ENCODE results near the gene CADPS2. TPM values are rescaled to one million over a fixed set of nuclear protein-coding genes. Genes with fewer than 3 reads are reported as not detected.

CADPS2 gene
- total and polyA plus RNA-seq, 10 of the 15 experiments (the other 5 are each of a cell fraction or from before 2014, with no cell fraction given): 0.05 to 7.5 (median 0.25) TPM

DNA sequence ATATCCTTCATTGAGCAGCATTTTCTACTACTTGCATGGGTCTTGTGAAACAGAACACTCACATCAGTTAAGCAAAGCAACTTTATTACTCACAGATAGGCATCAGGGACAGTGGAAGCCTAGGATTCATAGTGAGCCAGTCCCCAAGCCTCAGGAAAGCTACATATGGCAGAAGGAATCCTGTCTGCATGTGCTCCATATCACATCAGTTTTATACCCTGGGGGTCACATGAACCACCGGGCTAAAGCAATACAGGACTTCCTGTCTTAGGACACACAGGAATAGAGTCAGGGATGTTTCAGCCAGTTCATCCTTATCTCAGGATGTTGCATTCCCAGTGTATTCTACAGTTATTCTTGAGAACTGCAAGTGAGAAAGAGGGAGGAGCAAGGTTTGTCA is 596.8 kb downstream of the CADPS2 start (continued):
- TF ChIP-seq, protein P1, sequence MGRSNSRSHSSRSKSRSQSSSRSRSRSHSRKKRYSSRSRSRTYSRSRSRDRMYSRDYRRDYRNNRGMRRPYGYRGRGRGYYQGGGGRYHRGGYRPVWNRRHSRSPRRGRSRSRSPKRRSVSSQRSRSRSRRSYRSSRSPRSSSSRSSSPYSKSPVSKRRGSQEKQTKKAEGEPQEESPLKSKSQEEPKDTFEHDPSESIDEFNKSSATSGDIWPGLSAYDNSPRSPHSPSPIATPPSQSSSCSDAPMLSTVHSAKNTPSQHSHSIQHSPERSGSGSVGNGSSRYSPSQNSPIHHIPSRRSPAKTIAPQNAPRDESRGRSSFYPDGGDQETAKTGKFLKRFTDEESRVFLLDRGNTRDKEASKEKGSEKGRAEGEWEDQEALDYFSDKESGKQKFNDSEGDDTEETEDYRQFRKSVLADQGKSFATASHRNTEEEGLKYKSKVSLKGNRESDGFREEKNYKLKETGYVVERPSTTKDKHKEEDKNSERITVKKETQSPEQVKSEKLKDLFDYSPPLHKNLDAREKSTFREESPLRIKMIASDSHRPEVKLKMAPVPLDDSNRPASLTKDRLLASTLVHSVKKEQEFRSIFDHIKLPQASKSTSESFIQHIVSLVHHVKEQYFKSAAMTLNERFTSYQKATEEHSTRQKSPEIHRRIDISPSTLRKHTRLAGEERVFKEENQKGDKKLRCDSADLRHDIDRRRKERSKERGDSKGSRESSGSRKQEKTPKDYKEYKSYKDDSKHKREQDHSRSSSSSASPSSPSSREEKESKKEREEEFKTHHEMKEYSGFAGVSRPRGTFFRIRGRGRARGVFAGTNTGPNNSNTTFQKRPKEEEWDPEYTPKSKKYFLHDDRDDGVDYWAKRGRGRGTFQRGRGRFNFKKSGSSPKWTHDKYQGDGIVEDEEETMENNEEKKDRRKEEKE (IDR thresholded peaks at IDR 0.05): no peak
- TF ChIP-seq, protein P2, sequence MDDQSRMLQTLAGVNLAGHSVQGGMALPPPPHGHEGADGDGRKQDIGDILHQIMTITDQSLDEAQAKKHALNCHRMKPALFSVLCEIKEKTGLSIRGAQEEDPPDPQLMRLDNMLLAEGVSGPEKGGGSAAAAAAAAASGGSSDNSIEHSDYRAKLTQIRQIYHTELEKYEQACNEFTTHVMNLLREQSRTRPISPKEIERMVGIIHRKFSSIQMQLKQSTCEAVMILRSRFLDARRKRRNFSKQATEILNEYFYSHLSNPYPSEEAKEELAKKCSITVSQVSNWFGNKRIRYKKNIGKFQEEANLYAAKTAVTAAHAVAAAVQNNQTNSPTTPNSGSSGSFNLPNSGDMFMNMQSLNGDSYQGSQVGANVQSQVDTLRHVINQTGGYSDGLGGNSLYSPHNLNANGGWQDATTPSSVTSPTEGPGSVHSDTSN (IDR thresholded peaks at IDR 0.05; ENCODE audit: insufficient replicate concordance, low read depth, low read length): no peak
- no peak for TF ChIP-seq KLF5 (IDR thresholded peaks at IDR 0.05; ENCODE audit: partially characterized antibody)
- TF ChIP-seq, protein P3, sequence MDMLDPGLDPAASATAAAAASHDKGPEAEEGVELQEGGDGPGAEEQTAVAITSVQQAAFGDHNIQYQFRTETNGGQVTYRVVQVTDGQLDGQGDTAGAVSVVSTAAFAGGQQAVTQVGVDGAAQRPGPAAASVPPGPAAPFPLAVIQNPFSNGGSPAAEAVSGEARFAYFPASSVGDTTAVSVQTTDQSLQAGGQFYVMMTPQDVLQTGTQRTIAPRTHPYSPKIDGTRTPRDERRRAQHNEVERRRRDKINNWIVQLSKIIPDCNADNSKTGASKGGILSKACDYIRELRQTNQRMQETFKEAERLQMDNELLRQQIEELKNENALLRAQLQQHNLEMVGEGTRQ (IDR thresholded peaks at IDR 0.05; ENCODE audit: borderline replicate concordance, low read depth, low read length): no peak
- TF ChIP-seq, protein P4, sequence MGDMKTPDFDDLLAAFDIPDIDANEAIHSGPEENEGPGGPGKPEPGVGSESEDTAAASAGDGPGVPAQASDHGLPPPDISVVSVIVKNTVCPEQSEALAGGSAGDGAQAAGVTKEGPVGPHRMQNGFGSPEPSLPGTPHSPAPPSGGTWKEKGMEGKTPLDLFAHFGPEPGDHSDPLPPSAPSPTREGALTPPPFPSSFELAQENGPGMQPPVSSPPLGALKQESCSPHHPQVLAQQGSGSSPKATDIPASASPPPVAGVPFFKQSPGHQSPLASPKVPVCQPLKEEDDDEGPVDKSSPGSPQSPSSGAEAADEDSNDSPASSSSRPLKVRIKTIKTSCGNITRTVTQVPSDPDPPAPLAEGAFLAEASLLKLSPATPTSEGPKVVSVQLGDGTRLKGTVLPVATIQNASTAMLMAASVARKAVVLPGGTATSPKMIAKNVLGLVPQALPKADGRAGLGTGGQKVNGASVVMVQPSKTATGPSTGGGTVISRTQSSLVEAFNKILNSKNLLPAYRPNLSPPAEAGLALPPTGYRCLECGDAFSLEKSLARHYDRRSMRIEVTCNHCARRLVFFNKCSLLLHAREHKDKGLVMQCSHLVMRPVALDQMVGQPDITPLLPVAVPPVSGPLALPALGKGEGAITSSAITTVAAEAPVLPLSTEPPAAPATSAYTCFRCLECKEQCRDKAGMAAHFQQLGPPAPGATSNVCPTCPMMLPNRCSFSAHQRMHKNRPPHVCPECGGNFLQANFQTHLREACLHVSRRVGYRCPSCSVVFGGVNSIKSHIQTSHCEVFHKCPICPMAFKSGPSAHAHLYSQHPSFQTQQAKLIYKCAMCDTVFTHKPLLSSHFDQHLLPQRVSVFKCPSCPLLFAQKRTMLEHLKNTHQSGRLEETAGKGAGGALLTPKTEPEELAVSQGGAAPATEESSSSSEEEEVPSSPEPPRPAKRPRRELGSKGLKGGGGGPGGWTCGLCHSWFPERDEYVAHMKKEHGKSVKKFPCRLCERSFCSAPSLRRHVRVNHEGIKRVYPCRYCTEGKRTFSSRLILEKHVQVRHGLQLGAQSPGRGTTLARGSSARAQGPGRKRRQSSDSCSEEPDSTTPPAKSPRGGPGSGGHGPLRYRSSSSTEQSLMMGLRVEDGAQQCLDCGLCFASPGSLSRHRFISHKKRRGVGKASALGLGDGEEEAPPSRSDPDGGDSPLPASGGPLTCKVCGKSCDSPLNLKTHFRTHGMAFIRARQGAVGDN (IDR thresholded peaks at IDR 0.05): no peak
- TF ChIP-seq SUPT20H (IDR thresholded peaks at IDR 0.05; ENCODE audit: borderline replicate concordance, control insufficient read depth, low read depth, low read length): no peak
- TF ChIP-seq SUZ12 (IDR thresholded peaks at IDR 0.05; ENCODE audit: unreplicated experiment): no peak
- no peak for TF ChIP-seq CREB1 (IDR thresholded peaks at IDR 0.05; ENCODE audit: low read depth)
- TF ChIP-seq, protein P5, sequence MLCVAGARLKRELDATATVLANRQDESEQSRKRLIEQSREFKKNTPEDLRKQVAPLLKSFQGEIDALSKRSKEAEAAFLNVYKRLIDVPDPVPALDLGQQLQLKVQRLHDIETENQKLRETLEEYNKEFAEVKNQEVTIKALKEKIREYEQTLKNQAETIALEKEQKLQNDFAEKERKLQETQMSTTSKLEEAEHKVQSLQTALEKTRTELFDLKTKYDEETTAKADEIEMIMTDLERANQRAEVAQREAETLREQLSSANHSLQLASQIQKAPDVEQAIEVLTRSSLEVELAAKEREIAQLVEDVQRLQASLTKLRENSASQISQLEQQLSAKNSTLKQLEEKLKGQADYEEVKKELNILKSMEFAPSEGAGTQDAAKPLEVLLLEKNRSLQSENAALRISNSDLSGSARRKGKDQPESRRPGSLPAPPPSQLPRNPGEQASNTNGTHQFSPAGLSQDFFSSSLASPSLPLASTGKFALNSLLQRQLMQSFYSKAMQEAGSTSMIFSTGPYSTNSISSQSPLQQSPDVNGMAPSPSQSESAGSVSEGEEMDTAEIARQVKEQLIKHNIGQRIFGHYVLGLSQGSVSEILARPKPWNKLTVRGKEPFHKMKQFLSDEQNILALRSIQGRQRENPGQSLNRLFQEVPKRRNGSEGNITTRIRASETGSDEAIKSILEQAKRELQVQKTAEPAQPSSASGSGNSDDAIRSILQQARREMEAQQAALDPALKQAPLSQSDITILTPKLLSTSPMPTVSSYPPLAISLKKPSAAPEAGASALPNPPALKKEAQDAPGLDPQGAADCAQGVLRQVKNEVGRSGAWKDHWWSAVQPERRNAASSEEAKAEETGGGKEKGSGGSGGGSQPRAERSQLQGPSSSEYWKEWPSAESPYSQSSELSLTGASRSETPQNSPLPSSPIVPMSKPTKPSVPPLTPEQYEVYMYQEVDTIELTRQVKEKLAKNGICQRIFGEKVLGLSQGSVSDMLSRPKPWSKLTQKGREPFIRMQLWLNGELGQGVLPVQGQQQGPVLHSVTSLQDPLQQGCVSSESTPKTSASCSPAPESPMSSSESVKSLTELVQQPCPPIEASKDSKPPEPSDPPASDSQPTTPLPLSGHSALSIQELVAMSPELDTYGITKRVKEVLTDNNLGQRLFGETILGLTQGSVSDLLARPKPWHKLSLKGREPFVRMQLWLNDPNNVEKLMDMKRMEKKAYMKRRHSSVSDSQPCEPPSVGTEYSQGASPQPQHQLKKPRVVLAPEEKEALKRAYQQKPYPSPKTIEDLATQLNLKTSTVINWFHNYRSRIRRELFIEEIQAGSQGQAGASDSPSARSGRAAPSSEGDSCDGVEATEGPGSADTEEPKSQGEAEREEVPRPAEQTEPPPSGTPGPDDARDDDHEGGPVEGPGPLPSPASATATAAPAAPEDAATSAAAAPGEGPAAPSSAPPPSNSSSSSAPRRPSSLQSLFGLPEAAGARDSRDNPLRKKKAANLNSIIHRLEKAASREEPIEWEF (IDR thresholded peaks at IDR 0.05; ENCODE audit: insufficient replicate concordance, low read depth, low read length): no peak
- TF ChIP-seq, protein P6, sequence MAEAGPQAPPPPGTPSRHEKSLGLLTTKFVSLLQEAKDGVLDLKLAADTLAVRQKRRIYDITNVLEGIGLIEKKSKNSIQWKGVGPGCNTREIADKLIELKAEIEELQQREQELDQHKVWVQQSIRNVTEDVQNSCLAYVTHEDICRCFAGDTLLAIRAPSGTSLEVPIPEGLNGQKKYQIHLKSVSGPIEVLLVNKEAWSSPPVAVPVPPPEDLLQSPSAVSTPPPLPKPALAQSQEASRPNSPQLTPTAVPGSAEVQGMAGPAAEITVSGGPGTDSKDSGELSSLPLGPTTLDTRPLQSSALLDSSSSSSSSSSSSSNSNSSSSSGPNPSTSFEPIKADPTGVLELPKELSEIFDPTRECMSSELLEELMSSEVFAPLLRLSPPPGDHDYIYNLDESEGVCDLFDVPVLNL (IDR thresholded peaks at IDR 0.05; ENCODE audit: low read depth, low read length): no peak
